Measurements from ENCODE around the gene CAMKMT. TPM values are rescaled to one million over a fixed set of nuclear protein-coding genes. Genes with fewer than 3 reads are reported as not detected.

CAMKMT gene
- total RNA-seq, 3 donors from 2014 or later (not counting 1 experiment from before 2014, with no cell fraction given), result 18.1 to 25.0 (median 20.6) TPM

DNA sequence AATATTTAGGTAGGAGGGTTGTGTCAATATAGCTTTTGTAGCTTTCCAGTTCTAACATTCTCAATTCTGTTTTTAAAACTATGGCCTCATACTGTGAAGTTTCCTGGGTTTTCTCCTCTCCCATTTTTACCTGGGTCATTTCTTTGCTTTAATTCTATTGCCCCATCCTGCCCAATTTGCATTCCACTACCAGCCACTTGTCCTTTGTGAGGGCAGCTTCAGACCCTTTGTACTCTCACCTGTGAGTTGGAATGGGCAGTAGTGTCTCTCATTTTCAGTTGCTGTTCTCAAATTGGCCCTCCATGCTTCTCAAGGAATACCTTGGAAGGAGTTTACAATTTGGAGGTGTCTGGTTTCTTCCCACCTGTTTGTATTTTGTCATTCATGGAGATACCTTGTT lies 108.4 kb downstream of the CAMKMT start:
- no peak overlapping the region for H3K4me3 ChIP-seq (ENCODE audit: low read length)
- intact Hi-C loops (cut with micrococcal nuclease), result no loop called here
- H3K36me3 Mint-ChIP-seq, result no peaks in the 10 kb centered on the region

DNA sequence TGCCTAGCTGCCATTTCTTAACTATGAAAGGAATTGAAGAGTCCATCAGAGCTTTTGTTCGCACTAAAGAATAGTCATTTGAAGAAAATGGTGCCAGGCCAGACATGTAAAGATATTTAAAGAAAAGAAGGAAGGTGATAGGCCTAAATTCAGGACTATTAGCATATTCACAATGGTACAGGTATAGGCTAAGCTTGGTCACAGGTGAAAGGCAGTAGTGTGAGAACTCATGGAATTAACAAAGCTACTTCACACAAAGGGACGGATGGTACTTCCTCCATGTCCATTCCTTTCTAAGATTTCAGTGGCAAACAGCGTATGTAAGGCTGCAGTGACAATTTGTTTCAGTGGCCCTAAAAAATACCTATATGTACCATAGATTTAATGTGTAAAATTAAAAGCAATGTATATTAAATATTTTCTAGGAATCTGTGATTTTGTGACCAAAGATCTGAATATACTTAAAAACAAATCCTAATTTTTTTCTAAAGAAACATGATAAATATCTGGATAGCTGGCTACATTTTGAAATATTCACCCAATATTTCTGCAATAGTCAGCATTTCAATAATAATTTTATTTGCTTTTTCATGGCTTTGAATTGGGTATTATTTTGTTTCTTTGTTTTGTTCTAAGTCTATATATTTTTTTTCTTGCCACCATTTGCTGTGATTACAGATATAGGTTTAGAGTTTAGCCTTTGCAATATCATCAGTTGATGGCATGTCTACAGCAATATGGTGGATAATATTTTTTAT lies 116.1 kb downstream of the CAMKMT start:
- DNase-seq (no peak), ATAC-seq (no peak)
- no peaks in the 10 kb centered on the region for H3K27me3 Mint-ChIP-seq (ENCODE audit: low read depth in 2 of 2)
- 100% methylated on average over 2 of the region's 3 CpGs for WGBS (ENCODE audit: insufficient coverage)
- no peak overlapping the region for H3K4me3 ChIP-seq (ENCODE audit: low read length)
- H3K4me3 Mint-ChIP-seq, result no peak overlapping the region
- H3K4me1 Mint-ChIP-seq, result peaks cover 0 to 4% of the 10 kb centered on the region in 2 donors
- TF ChIP-seq, protein P1, sequence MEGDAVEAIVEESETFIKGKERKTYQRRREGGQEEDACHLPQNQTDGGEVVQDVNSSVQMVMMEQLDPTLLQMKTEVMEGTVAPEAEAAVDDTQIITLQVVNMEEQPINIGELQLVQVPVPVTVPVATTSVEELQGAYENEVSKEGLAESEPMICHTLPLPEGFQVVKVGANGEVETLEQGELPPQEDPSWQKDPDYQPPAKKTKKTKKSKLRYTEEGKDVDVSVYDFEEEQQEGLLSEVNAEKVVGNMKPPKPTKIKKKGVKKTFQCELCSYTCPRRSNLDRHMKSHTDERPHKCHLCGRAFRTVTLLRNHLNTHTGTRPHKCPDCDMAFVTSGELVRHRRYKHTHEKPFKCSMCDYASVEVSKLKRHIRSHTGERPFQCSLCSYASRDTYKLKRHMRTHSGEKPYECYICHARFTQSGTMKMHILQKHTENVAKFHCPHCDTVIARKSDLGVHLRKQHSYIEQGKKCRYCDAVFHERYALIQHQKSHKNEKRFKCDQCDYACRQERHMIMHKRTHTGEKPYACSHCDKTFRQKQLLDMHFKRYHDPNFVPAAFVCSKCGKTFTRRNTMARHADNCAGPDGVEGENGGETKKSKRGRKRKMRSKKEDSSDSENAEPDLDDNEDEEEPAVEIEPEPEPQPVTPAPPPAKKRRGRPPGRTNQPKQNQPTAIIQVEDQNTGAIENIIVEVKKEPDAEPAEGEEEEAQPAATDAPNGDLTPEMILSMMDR (IDR thresholded peaks at IDR 0.05), result no peak
- intact Hi-C loops (cut with micrococcal nuclease), result no loop called here
- no peaks in the 10 kb centered on the region for H3K9me3 ChIP-seq (ENCODE audit: control insufficient read depth, insufficient read depth, low read length)
- no peak overlapping the region for H3K27ac Mint-ChIP-seq
- H3K36me3 ChIP-seq (ENCODE audit: control insufficient read depth, insufficient read depth, low read length), result no peaks in the 10 kb centered on the region
- H3K4me1 ChIP-seq (ENCODE audit: control insufficient read depth, insufficient read depth, low read length), result no peaks in the 10 kb centered on the region
- no peaks in the 10 kb centered on the region for H3K9me3 Mint-ChIP-seq
- H3K27ac ChIP-seq (ENCODE audit: low read length), result no peak overlapping the region
- no peaks in the 10 kb centered on the region for H3K27me3 ChIP-seq (ENCODE audit: control insufficient read depth, insufficient read depth, low read length)
- no peaks in the 10 kb centered on the region for H3K36me3 Mint-ChIP-seq

More for the DNA sequence above, 108.4 kb downstream of the CAMKMT start:
- Mint-ChIP-seq H3K27me3 (ENCODE audit: low read depth in 2 of 2) (peaks cover 0 to 7% of the 10 kb centered on the region in 2 donors), H3K4me1 (no peaks in the 10 kb centered on the region), H3K9me3 (peaks cover 3 to 7% of the 10 kb centered on the region in 2 donors), H3K27ac (no peak overlapping the region), H3K4me3 (no peak overlapping the region)
- DNase-seq (no peak), ATAC-seq (no peak)
- no peaks in the 10 kb centered on the region for H3K4me1 ChIP-seq (ENCODE audit: control insufficient read depth, insufficient read depth, low read length)
- H3K36me3 ChIP-seq (ENCODE audit: control insufficient read depth, insufficient read depth, low read length), result no peaks in the 10 kb centered on the region
- no peaks in the 10 kb centered on the region for H3K9me3 ChIP-seq (ENCODE audit: control insufficient read depth, insufficient read depth, low read length)
- no peak overlapping the region for H3K27ac ChIP-seq (ENCODE audit: low read length)
- TF ChIP-seq, protein P1 (IDR thresholded peaks at IDR 0.05), result no peak
- H3K27me3 ChIP-seq (ENCODE audit: control insufficient read depth, insufficient read depth, low read length), result no peaks in the 10 kb centered on the region

DNA sequence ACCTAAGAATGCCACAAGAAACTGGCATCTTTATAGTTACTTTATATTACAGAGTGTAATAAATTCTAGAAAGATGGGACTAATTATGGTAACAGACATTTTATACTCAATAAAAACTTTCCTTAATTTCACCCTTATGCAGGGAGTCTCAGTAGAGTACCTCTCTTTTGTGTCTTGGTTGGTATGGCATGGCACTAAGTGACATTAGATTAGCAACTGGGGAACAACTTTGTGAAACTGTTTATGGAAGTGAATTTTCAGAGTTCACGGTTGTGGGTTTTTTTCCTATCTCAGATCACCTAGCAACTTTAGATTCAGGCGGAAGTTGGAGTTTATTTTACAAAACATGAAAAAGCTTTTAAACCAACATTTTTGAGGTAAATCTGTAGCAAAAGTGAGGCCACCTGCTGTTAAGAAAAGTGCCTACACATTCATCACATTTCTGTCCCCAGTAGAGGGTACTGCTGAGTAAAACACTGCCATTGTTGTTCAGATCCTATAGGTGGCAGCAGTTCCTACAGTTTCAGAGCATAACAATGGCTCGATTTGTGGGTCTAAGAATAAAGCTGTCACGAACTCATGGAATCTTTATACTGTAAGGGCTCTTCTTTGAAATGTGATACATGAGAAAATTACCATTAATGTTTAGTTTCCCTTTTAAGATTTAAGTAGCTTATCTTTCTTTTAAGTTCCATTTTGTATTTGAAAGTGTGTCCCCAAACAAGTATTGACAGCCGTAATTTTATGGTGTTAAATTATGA lies 117.6 kb downstream of the CAMKMT start:
- H3K27ac Mint-ChIP-seq, result no peak overlapping the region
- DNase-seq, result peak in 1 of 2 donors; percentile 83
- no peaks in the 10 kb centered on the region for H3K36me3 ChIP-seq (ENCODE audit: control insufficient read depth, insufficient read depth, low read length)
- TF ChIP-seq, protein P1 (IDR thresholded peaks at IDR 0.05), result peak; percentile 100
- H3K9me3 ChIP-seq (ENCODE audit: control insufficient read depth, insufficient read depth, low read length), result no peaks in the 10 kb centered on the region
- no peaks in the 10 kb centered on the region for H3K27me3 ChIP-seq (ENCODE audit: control insufficient read depth, insufficient read depth, low read length)
- peaks cover 0 to 4% of the 10 kb centered on the region in 2 donors for H3K4me1 Mint-ChIP-seq
- H3K4me3 Mint-ChIP-seq, result no peak overlapping the region
- ATAC-seq, result peak; percentile 99 to 100 (median 100)
- no peak overlapping the region for H3K4me3 ChIP-seq (ENCODE audit: low read length)
- H3K9me3 Mint-ChIP-seq, result no peaks in the 10 kb centered on the region
- no peaks in the 10 kb centered on the region for H3K36me3 Mint-ChIP-seq
- no peaks in the 10 kb centered on the region for H3K4me1 ChIP-seq (ENCODE audit: control insufficient read depth, insufficient read depth, low read length)
- intact Hi-C loops (cut with micrococcal nuclease), result loop anchor here (1.0 kb wide), 2 partner anchors 392 to 476 kb away; no protein-coding TSS in a partner anchor
- no peak overlapping the region for H3K27ac ChIP-seq (ENCODE audit: low read length)
- 0% methylated on average over 3 of the region's 5 CpGs for WGBS (ENCODE audit: insufficient coverage)
- H3K27me3 Mint-ChIP-seq (ENCODE audit: low read depth in 2 of 2), result no peaks in the 10 kb centered on the region
